Measurements from ENCODE around the gene GALE. TPM values are rescaled to one million over a fixed set of nuclear protein-coding genes. Genes with fewer than 3 reads are reported as not detected.

Gene GALE
- polyA plus RNA-seq, 1 experiment: 19.2 TPM

DNA sequence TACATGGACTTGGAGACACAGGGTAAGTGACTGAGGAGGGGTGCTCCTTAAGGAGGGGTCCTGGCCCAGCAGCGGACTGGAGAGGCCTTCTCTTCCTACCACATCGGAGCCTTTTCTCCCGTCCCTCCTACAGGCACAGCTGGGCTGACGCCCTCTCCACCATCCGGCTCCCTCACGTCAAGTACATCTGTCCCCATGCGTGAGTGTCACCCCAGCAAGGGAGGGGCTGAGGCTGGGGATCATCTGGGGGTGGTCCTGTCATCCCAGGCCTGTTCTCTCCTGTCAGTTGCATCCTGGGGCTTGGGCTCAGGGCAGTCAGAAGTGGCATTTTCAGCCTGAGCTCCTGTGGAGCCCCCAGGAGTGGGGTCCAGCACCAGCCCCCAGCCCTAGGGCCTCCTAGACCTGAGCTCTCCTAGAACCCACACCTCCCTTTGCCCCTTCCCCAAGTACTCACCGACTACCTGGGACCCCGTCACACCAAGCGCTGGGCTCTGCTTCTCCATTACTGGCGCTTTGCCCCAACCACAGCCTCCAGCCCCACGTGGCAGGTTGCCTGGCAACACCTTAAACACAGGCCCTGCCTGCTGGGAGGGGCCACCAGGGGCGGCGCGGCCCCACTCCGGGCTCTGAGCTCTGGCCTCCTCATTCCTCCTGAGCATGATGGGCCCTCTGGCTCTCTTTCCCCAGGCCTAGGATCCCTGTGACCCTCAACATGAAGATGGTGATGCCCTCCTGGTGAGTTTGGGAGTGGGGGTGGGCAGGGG lies 7.4 kb downstream of the GALE start:
- Histone ChIP-seq H3K27me3 (ENCODE audit: control insufficient read depth, insufficient read depth, low read length) (no peaks in the 10 kb centered on the region), H3K27ac (ENCODE audit: low read depth, low read length) (no peak overlapping the region), H3K4me3 (ENCODE audit: low read depth, low read length) (peak overlapping the region; percentile 90), H3K9me3 (ENCODE audit: control insufficient read depth, insufficient read depth, low read length) (no peaks in the 10 kb centered on the region; the same call in 1 of the 2 replicates)
- no peak for DNase-seq (ENCODE audit: low read depth, low spot score)
- TF ChIP-seq CTCF (IDR thresholded peaks at IDR 0.05; ENCODE audit: low read depth, low read length): no peak
- ChIA-PET POLR2A (no interaction called here), CTCF (no interaction called here)

- H3K27me3 ChIP-seq (ENCODE audit: control insufficient read depth, insufficient read depth, low read length): no peaks in the 10 kb centered on the region
- peak overlapping the region; percentile 90 for H3K4me3 ChIP-seq (ENCODE audit: low read depth, low read length)
- TF ChIP-seq CTCF (IDR thresholded peaks at IDR 0.05; ENCODE audit: low read depth, low read length): no peak
- H3K27ac ChIP-seq (ENCODE audit: low read depth, low read length): no peak overlapping the region
- CTCF ChIA-PET: interaction anchor here (0.9 kb wide), 1 partner anchor 20 kb away, joined by 4 read pairs; no protein-coding TSS in a partner anchor
- no peak for DNase-seq (ENCODE audit: low read depth, low spot score)
- no peaks in the 10 kb centered on the region; the same call in 1 of the 2 replicates for H3K9me3 ChIP-seq (ENCODE audit: control insufficient read depth, insufficient read depth, low read length)
- POLR2A ChIA-PET: interaction anchor here (0.8 to 1.1 kb wide), 2 partner anchors 14 to 33 kb away, joined by 3 to 4 read pairs; partner anchors contain the start of genes HMGCL and PITHD1
Measured at GRCh38 chr1:23792151-23792945, 8.2 kb downstream of the GALE start.

GRCh38 chr1:23791516-23792047 lies 9.0 kb downstream of the GALE start:
- DNase-seq (ENCODE audit: low read depth, low spot score): no peak
- no peak for TF ChIP-seq CTCF (IDR thresholded peaks at IDR 0.05; ENCODE audit: low read depth, low read length)
- Histone ChIP-seq H3K4me3 (ENCODE audit: low read depth, low read length) (peak overlapping the region; percentile 90), H3K27ac (ENCODE audit: low read depth, low read length) (no peak overlapping the region), H3K27me3 (ENCODE audit: control insufficient read depth, insufficient read depth, low read length) (no peaks in the 10 kb centered on the region), H3K9me3 (ENCODE audit: control insufficient read depth, insufficient read depth, low read length) (no peaks in the 10 kb centered on the region; the same call in 1 of the 2 replicates)
- POLR2A ChIA-PET: interaction anchor here (0.6 to 1.9 kb wide), 4 partner anchors 8 to 33 kb away, joined by 3 to 8 read pairs (median 6); partner anchors contain the start of genes HMGCL and PITHD1
- CTCF ChIA-PET: interaction anchor here (0.9 kb wide), 1 partner anchor 20 kb away, joined by 4 read pairs; no protein-coding TSS in a partner anchor

- Histone ChIP-seq H3K27ac (ENCODE audit: low read depth, low read length) (peak within 1 kb of the TSS; percentile 80), H3K27me3 (ENCODE audit: control insufficient read depth, insufficient read depth, low read length) (no peaks in the 10 kb centered on the region), H3K9me3 (ENCODE audit: control insufficient read depth, insufficient read depth, low read length) (no peaks in the 10 kb centered on the region; the same call in 1 of the 2 replicates), H3K4me3 (ENCODE audit: low read depth, low read length) (peak within 1 kb of the TSS; percentile 90)
- peak; percentile 72 for DNase-seq (ENCODE audit: low read depth, low spot score)
- TF ChIP-seq CTCF (IDR thresholded peaks at IDR 0.05; ENCODE audit: low read depth, low read length): no peak
- ChIA-PET CTCF (no interaction called here), POLR2A (interaction anchor here (0.7 to 1.9 kb wide), 7 partner anchors 9 to 134 kb away, joined by 3 to 11 read pairs (median 5); partner anchors contain the start of gene PITHD1)
Measured at GRCh38 chr1:23790696-23791515, 9.6 kb downstream of the GALE start, which contains the start of gene LYPLA2. Gene LYPLA2 (plus strand): TSS chr1:23791145. CDS start chr1:23792683, 1,538 bp downstream.

All from AG04450 (cell line).